HEK293 (cell line): Measurements from ENCODE around the gene QSER1.
A peak's percentile ranks its signal among the peaks of the same experiment; 100 is the strongest.
"Not testable (repeated sequence)": the region's sequence is repeated elsewhere in the genome, so short reads cannot be mapped to it uniquely, and the experiment has no call there.

Experiments used
- CTCF ChIA-PET: fragments of 350-600 bp; formaldehyde crosslinking; extraction: SDS; loops from one replicate; lab custom pipeline; 2021; ENCODE audit warnings: antibody characterized with exemption; lab: Yijun Ruan, JAX
- POLR2A ChIA-PET: fragments of 300-600 bp; formaldehyde crosslinking; extraction: SDS; loops from one replicate; lab custom pipeline; 2020; ENCODE audit warnings: antibody characterized with exemption, inconsistent platforms; lab: Yijun Ruan, JAX
- H3K27ac ChIP-seq: fragments of 200-500 bp; sonication (Bioruptor generic); 2 replicates; pipeline ENCODE4 v1.5.1; 2014; ENCODE audit warnings: low read depth, low read length, control low read depth, inconsistent platforms; ENCODE audit errors: extremely low read depth
- H3K36me3 ChIP-seq, 2 experiments: fragments of 200-500 bp in 1 of 2; sonication (Bioruptor generic) in 1 of 2; 1 replicate in 1 of 2; 2 replicates in 1 of 2; pipeline ENCODE4 v1.5.1; 2014 to 2017; ENCODE audit warnings: inconsistent platforms in 2 of 2, low read length in 2 of 2; ENCODE audit not compliant: control insufficient read depth in 2 of 2, insufficient read depth in 1 of 2
- H3K4me1 ChIP-seq: fragments of 200-500 bp; sonication (Bioruptor generic); 2 replicates; pipeline ENCODE4 v1.5.1; 2014; ENCODE audit warnings: mild to moderate bottlenecking, low read length, inconsistent platforms; ENCODE audit not compliant: control insufficient read depth, insufficient read depth
- H3K4me3 ChIP-seq: 2 replicates; pipeline ENCODE4 v1.5.1; 2011; ENCODE audit warnings: low read depth, mild to moderate bottlenecking, control low read depth, low read length, moderate library complexity
- H3K9me3 ChIP-seq: fragments of 200-500 bp; sonication (Bioruptor generic); 2 replicates; pipeline ENCODE4 v1.5.1; 2014; ENCODE audit warnings: low read depth, low read length, inconsistent platforms; ENCODE audit not compliant: control insufficient read depth, insufficient read depth
- ZBTB8A ChIP-seq: fragments of 450-650 bp; formaldehyde crosslinking; IDR thresholded peaks from 2 replicates; pipeline ENCODE4 v1.5.1; 2016; ENCODE audit warnings: missing biosample characterization, missing genetic modification characterization
- ZFP37 ChIP-seq: fragments of 450-650 bp; formaldehyde crosslinking; IDR thresholded peaks from 2 replicates; pipeline ENCODE4 v1.5.1; 2016; ENCODE audit warnings: missing biosample characterization, missing genetic modification characterization
- ZNF138 ChIP-seq: fragments of 450-650 bp; formaldehyde crosslinking; IDR thresholded peaks from 2 replicates; pipeline ENCODE4 v1.5.1; 2016; ENCODE audit warnings: missing biosample characterization, missing genetic modification characterization, borderline replicate concordance
- ZNF140 ChIP-seq: fragments of 450-650 bp; formaldehyde crosslinking; IDR thresholded peaks from 2 replicates; pipeline ENCODE4 v1.5.1; 2016; ENCODE audit warnings: missing biosample characterization, missing genetic modification characterization
- ZNF202 ChIP-seq: fragments of 450-650 bp; formaldehyde crosslinking; IDR thresholded peaks from 2 replicates; pipeline ENCODE4 v1.5.1; 2016; ENCODE audit warnings: missing biosample characterization, missing genetic modification characterization, borderline replicate concordance
- ZNF266 ChIP-seq: fragments of 450-650 bp; formaldehyde crosslinking; IDR thresholded peaks from 2 replicates; pipeline ENCODE4 v1.5.1; 2016; ENCODE audit warnings: missing biosample characterization, missing genetic modification characterization, low read depth
- ZNF292 ChIP-seq: fragments of 450-650 bp; formaldehyde crosslinking; IDR thresholded peaks from 2 replicates; pipeline ENCODE4 v1.5.1; 2016; ENCODE audit warnings: low read depth, missing biosample characterization, missing genetic modification characterization, borderline replicate concordance
- ZNF354C ChIP-seq: fragments of 450-650 bp; formaldehyde crosslinking; IDR thresholded peaks from 2 replicates; pipeline ENCODE4 v1.5.1; 2016; ENCODE audit warnings: missing biosample characterization, missing genetic modification characterization, low read depth, borderline replicate concordance
- ZNF394 ChIP-seq: fragments of 450-650 bp; formaldehyde crosslinking; IDR thresholded peaks from 2 replicates; pipeline ENCODE4 v1.5.1; 2016; ENCODE audit warnings: missing biosample characterization, missing genetic modification characterization, mild to moderate bottlenecking, moderate library complexity, borderline replicate concordance
- ZNF404 ChIP-seq: fragments of 450-650 bp; formaldehyde crosslinking; IDR thresholded peaks from 2 replicates; pipeline ENCODE4 v1.5.1; 2017; ENCODE audit warnings: missing biosample characterization, missing genetic modification characterization
- ZNF426 ChIP-seq: fragments of 450-650 bp; formaldehyde crosslinking; IDR thresholded peaks from 2 replicates; pipeline ENCODE4 v1.5.1; 2017; ENCODE audit warnings: missing biosample characterization, missing genetic modification characterization, mild to moderate bottlenecking, inconsistent platforms, moderate library complexity
- ZNF433 ChIP-seq: fragments of 450-650 bp; formaldehyde crosslinking; IDR thresholded peaks from 2 replicates; pipeline ENCODE4 v1.5.1; 2016; ENCODE audit warnings: missing biosample characterization, missing genetic modification characterization, low read depth
- ZNF510 ChIP-seq: fragments of 450-650 bp; formaldehyde crosslinking; IDR thresholded peaks from 2 replicates; pipeline ENCODE4 v1.5.1; 2018; ENCODE audit warnings: mild to moderate bottlenecking, missing genetic modification characterization, missing biosample characterization; ENCODE audit not compliant: insufficient replicate concordance
- ZNF555 ChIP-seq: fragments of 450-650 bp; formaldehyde crosslinking; conservative IDR thresholded peaks from 2 replicates; pipeline ENCODE4 v1.5.1; 2017; ENCODE audit warnings: missing biosample characterization, mild to moderate bottlenecking, missing genetic modification characterization, inconsistent platforms
- ZNF558 ChIP-seq: fragments of 450-650 bp; formaldehyde crosslinking; IDR thresholded peaks from 2 replicates; pipeline ENCODE4 v1.5.1; 2016; ENCODE audit warnings: missing biosample characterization, missing genetic modification characterization
- ZNF560 ChIP-seq: fragments of 450-650 bp; formaldehyde crosslinking; IDR thresholded peaks from 2 replicates; pipeline ENCODE4 v1.5.1; 2017; ENCODE audit warnings: missing biosample characterization, missing genetic modification characterization, borderline replicate concordance
- ZNF623 ChIP-seq: fragments of 450-650 bp; formaldehyde crosslinking; IDR thresholded peaks from 2 replicates; pipeline ENCODE4 v1.5.1; 2016; ENCODE audit warnings: missing biosample characterization, missing genetic modification characterization
- ZNF629 ChIP-seq: fragments of 450-650 bp; formaldehyde crosslinking; IDR thresholded peaks from 2 replicates; pipeline ENCODE4 v1.5.1; 2017; ENCODE audit warnings: missing biosample characterization, missing genetic modification characterization
- ZNF654 ChIP-seq: fragments of 450-650 bp; formaldehyde crosslinking; IDR thresholded peaks from 2 replicates; pipeline ENCODE4 v1.5.1; 2016; ENCODE audit warnings: low read depth, missing biosample characterization, missing genetic modification characterization
- ZNF664 ChIP-seq: fragments of 450-650 bp; formaldehyde crosslinking; IDR thresholded peaks from 2 replicates; pipeline ENCODE4 v1.5.1; 2016; ENCODE audit warnings: missing biosample characterization, missing genetic modification characterization
- ZXDB ChIP-seq: fragments of 450-650 bp; formaldehyde crosslinking; IDR thresholded peaks from 2 replicates; pipeline ENCODE4 v1.5.1; 2016; ENCODE audit warnings: missing biosample characterization, missing genetic modification characterization
- TF ChIP-seq, protein P1 (sequence below): fragments of 450-650 bp; formaldehyde crosslinking; conservative IDR thresholded peaks from 2 replicates; pipeline ENCODE4 v1.5.1; 2016; ENCODE audit warnings: low read depth, missing biosample characterization, missing genetic modification characterization
- TF ChIP-seq, protein P2 (sequence below): fragments of 450-650 bp; formaldehyde crosslinking; conservative IDR thresholded peaks from 2 replicates; pipeline ENCODE4 v1.5.1; 2016; ENCODE audit warnings: low read depth, missing biosample characterization, missing genetic modification characterization
- TF ChIP-seq, protein P3 (sequence below): fragments of 450-650 bp; formaldehyde crosslinking; IDR thresholded peaks from 2 replicates; pipeline ENCODE4 v1.5.1; 2016; ENCODE audit warnings: missing biosample characterization, missing genetic modification characterization

Gene QSER1

DNA sequence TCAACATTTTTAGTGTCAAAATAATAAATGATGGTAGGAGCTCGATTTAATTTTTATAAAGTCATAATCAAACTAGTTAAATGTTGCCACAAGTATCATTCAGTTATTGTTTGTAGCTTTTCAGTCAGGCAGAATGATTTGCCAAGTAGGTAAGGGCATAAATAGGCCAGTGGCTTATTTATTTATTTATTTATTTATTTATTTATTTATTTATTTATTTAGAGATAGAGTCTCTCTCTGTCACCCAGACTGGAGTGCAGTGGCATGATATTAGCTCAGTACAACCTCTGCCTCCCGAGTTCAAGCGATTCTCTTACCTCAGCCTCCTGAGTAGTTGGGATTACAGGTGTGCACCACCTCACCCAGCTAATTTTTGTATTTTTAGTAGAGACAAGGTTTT lies 79.6 kb downstream of the QSER1 start:
- TF ChIP-seq ZBTB8A (tag by site-specific recombination) (peak; percentile 72), ZNF138 (0 out of 2 replicates have a peak, but pooled peaks have one; percentile 36), ZNF426 (peak; percentile 83), ZNF202 (peak; percentile 40; the same call in 1 of the 2 replicates), ZNF623 (peak; percentile 68), ZNF510 (peak; percentile 54), ZNF555 (tag by site-specific recombination) (peak; percentile 76), ZNF140 (tag by site-specific recombination) (peak; percentile 15; the same call in 1 of the 2 replicates), ZNF664 (tag by site-specific recombination) (0 out of 2 replicates have a peak, but pooled peaks have one; percentile 39), ZNF654 (tag by site-specific recombination) (peak; percentile 39), ZXDB (tag by site-specific recombination) (peak; percentile 62; the same call in 1 of the 2 replicates), ZNF394 (tag by site-specific recombination) (peak; percentile 90), ZNF560 (peak; percentile 57; the same call in 1 of the 2 replicates), ZNF266 (tag by site-specific recombination) (peak; percentile 39; the same call in 1 of the 2 replicates), ZNF292 (tag by site-specific recombination) (0 out of 2 replicates have a peak, but pooled peaks have one; percentile 11), ZNF404 (0 out of 2 replicates have a peak, but pooled peaks have one; percentile 17), ZNF558 (tag by site-specific recombination) (peak; percentile 74), ZNF433 (0 out of 2 replicates have a peak, but pooled peaks have one; percentile 11), ZFP37 (tag by site-specific recombination) (0 out of 2 replicates have a peak, but pooled peaks have one; percentile 35), ZNF354C (tag by site-specific recombination) (peak; percentile 46; the same call in 1 of the 2 replicates), ZNF629 (peak; percentile 42)
- TF ChIP-seq, protein P1, sequence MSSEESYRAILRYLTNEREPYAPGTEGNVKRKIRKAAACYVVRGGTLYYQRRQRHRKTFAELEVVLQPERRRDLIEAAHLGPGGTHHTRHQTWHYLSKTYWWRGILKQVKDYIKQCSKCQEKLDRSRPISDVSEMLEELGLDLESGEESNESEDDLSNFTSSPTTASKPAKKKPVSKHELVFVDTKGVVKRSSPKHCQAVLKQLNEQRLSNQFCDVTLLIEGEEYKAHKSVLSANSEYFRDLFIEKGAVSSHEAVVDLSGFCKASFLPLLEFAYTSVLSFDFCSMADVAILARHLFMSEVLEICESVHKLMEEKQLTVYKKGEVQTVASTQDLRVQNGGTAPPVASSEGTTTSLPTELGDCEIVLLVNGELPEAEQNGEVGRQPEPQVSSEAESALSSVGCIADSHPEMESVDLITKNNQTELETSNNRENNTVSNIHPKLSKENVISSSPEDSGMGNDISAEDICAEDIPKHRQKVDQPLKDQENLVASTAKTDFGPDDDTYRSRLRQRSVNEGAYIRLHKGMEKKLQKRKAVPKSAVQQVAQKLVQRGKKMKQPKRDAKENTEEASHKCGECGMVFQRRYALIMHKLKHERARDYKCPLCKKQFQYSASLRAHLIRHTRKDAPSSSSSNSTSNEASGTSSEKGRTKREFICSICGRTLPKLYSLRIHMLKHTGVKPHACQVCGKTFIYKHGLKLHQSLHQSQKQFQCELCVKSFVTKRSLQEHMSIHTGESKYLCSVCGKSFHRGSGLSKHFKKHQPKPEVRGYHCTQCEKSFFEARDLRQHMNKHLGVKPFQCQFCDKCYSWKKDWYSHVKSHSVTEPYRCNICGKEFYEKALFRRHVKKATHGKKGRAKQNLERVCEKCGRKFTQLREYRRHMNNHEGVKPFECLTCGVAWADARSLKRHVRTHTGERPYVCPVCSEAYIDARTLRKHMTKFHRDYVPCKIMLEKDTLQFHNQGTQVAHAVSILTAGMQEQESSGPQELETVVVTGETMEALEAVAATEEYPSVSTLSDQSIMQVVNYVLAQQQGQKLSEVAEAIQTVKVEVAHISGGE (tag by site-specific recombination): peak; percentile 67
- TF ChIP-seq, protein P2, sequence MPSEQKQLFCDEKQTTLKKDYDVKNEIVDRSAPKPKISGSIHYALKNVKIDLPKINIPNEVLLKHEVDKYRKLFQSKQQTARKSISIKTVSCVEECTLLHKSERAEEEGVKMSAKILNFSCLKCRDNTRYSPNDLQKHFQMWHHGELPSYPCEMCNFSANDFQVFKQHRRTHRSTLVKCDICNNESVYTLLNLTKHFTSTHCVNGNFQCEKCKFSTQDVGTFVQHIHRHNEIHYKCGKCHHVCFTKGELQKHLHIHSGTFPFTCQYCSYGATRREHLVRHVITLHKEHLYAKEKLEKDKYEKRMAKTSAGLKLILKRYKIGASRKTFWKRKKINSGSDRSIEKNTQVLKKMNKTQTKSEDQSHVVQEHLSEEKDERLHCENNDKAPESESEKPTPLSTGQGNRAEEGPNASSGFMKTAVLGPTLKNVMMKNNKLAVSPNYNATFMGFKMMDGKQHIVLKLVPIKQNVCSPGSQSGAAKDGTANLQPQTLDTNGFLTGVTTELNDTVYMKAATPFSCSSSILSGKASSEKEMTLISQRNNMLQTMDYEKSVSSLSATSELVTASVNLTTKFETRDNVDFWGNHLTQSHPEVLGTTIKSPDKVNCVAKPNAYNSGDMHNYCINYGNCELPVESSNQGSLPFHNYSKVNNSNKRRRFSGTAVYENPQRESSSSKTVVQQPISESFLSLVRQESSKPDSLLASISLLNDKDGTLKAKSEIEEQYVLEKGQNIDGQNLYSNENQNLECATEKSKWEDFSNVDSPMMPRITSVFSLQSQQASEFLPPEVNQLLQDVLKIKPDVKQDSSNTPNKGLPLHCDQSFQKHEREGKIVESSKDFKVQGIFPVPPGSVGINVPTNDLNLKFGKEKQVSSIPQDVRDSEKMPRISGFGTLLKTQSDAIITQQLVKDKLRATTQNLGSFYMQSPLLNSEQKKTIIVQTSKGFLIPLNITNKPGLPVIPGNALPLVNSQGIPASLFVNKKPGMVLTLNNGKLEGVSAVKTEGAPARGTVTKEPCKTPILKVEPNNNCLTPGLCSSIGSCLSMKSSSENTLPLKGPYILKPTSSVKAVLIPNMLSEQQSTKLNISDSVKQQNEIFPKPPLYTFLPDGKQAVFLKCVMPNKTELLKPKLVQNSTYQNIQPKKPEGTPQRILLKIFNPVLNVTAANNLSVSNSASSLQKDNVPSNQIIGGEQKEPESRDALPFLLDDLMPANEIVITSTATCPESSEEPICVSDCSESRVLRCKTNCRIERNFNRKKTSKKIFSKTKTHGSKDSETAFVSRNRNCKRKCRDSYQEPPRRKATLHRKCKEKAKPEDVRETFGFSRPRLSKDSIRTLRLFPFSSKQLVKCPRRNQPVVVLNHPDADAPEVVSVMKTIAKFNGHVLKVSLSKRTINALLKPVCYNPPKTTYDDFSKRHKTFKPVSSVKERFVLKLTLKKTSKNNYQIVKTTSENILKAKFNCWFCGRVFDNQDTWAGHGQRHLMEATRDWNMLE: peak; percentile 87
- TF ChIP-seq, protein P3, sequence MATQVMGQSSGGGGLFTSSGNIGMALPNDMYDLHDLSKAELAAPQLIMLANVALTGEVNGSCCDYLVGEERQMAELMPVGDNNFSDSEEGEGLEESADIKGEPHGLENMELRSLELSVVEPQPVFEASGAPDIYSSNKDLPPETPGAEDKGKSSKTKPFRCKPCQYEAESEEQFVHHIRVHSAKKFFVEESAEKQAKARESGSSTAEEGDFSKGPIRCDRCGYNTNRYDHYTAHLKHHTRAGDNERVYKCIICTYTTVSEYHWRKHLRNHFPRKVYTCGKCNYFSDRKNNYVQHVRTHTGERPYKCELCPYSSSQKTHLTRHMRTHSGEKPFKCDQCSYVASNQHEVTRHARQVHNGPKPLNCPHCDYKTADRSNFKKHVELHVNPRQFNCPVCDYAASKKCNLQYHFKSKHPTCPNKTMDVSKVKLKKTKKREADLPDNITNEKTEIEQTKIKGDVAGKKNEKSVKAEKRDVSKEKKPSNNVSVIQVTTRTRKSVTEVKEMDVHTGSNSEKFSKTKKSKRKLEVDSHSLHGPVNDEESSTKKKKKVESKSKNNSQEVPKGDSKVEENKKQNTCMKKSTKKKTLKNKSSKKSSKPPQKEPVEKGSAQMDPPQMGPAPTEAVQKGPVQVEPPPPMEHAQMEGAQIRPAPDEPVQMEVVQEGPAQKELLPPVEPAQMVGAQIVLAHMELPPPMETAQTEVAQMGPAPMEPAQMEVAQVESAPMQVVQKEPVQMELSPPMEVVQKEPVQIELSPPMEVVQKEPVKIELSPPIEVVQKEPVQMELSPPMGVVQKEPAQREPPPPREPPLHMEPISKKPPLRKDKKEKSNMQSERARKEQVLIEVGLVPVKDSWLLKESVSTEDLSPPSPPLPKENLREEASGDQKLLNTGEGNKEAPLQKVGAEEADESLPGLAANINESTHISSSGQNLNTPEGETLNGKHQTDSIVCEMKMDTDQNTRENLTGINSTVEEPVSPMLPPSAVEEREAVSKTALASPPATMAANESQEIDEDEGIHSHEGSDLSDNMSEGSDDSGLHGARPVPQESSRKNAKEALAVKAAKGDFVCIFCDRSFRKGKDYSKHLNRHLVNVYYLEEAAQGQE (tag by site-specific recombination): peak; percentile 69
- CTCF ChIA-PET, H3K4me1 ChIP-seq, H3K9me3 ChIP-seq, H3K4me3 ChIP-seq, POLR2A ChIA-PET, H3K27ac ChIP-seq: not testable (repeated sequence)
- peaks cover 4 to 48% of the 10 kb centered on the region in 2 experiments for H3K36me3 ChIP-seq
